WTC11 (cell line): ENCODE results near the gene PPM1E. TPM values are rescaled to one million over a fixed set of nuclear protein-coding genes. Genes with fewer than 3 reads are reported as not detected.

Experiments
- ATAC-seq: fragments of 200-7000 bp; cut with Tn5 transposase; 2 replicates; pipeline ENCODE4 v1.10.0; 2021; ENCODE audit warnings: mild to moderate bottlenecking, moderate library complexity
- CTCF ChIA-PET: fragments of 300-600 bp; sonication (Branson Sonifier 250); formaldehyde crosslinking; loops from one replicate; lab custom pipeline; 2021; ENCODE audit warnings: antibody characterized with exemption; lab: Charles Lee
- POLR2A ChIA-PET: fragments of 350-600 bp; sonication (Branson Sonifier 250); formaldehyde crosslinking; loops from one replicate; lab custom pipeline; 2021; ENCODE audit warnings: antibody characterized with exemption; lab: Charles Lee
- DNase-seq: peaks from one replicate; pipeline ENCODE4 v3.0.0; 2021; ENCODE audit warnings: low spot score
- H3K27ac Mint-ChIP-seq: 2 replicates; pipeline ENCODE4 v1.8.0; 2021; ENCODE audit warnings: mixed read lengths
- H3K27me3 Mint-ChIP-seq: 2 replicates; pipeline ENCODE4 v1.8.0; 2021; ENCODE audit warnings: low read depth, mild to moderate bottlenecking, moderate library complexity, mixed read lengths
- H3K36me3 Mint-ChIP-seq: 2 replicates; pipeline ENCODE4 v1.8.0; 2021; ENCODE audit warnings: mixed read lengths
- H3K4me1 Mint-ChIP-seq: 2 replicates; pipeline ENCODE4 v1.8.0; 2022; ENCODE audit warnings: mixed read lengths
- H3K4me3 Mint-ChIP-seq: 2 replicates; pipeline ENCODE4 v1.8.0; 2021; ENCODE audit warnings: mild to moderate bottlenecking, moderate library complexity, mixed read lengths
- H3K9me3 Mint-ChIP-seq: 2 replicates; pipeline ENCODE4 v1.8.0; 2021; ENCODE audit warnings: mixed read lengths
- ATF1 ChIP-seq: sonication (generic); formaldehyde crosslinking; IDR thresholded peaks from 2 replicates; pipeline ENCODE4 v1.8.1; 2023; ENCODE audit warnings: mild to moderate bottlenecking, moderate library complexity, missing genetic modification reagents
- ATF6 ChIP-seq: sonication (generic); formaldehyde crosslinking; IDR thresholded peaks from 2 replicates; pipeline ENCODE4 v1.8.1; 2023; ENCODE audit warnings: mild to moderate bottlenecking, missing genetic modification reagents
- CREB1 ChIP-seq: sonication (generic); formaldehyde crosslinking; IDR thresholded peaks from 2 replicates; pipeline ENCODE4 v1.8.0; 2023; ENCODE audit warnings: mild to moderate bottlenecking, missing genetic modification reagents
- CTCF ChIP-seq: fragments of 200-600 bp; IDR thresholded peaks from 2 replicates; pipeline ENCODE4 v1.8.0; 2022; ENCODE audit warnings: antibody characterized with exemption
- E2F4 ChIP-seq: sonication (generic); formaldehyde crosslinking; IDR thresholded peaks from 2 replicates; pipeline ENCODE4 v1.8.1; 2022; ENCODE audit warnings: low read depth, mild to moderate bottlenecking, moderate library complexity, missing genetic modification reagents, borderline replicate concordance
- ELF4 ChIP-seq: sonication (generic); formaldehyde crosslinking; IDR thresholded peaks from 2 replicates; pipeline ENCODE4 v1.8.1; 2022; ENCODE audit warnings: low read depth, mild to moderate bottlenecking, moderate library complexity, missing genetic modification reagents
- FOXP1 ChIP-seq: sonication (generic); formaldehyde crosslinking; IDR thresholded peaks from 2 replicates; pipeline ENCODE4 v1.8.0; 2022; ENCODE audit warnings: missing genetic modification reagents, mild to moderate bottlenecking, moderate library complexity, borderline replicate concordance
- FOXP4 ChIP-seq: sonication (generic); formaldehyde crosslinking; IDR thresholded peaks from 2 replicates; pipeline ENCODE4 v1.8.0; 2022; ENCODE audit warnings: mild to moderate bottlenecking, missing genetic modification reagents
- GRHL2 ChIP-seq: fragments of 250-450 bp; sonication (Bioruptor Pico); IDR thresholded peaks from 2 replicates; pipeline ENCODE4 v1.8.0; 2022; ENCODE audit warnings: mild to moderate bottlenecking, moderate library complexity; ENCODE audit not compliant: insufficient replicate concordance, severe bottlenecking
- HMGXB4 ChIP-seq: sonication (generic); formaldehyde crosslinking; IDR thresholded peaks from 2 replicates; pipeline ENCODE4 v1.8.1; 2023; ENCODE audit warnings: mild to moderate bottlenecking, moderate library complexity, missing genetic modification reagents
- MAX ChIP-seq: sonication (generic); formaldehyde crosslinking; IDR thresholded peaks from 2 replicates; pipeline ENCODE4 v1.8.0; 2022; ENCODE audit warnings: mild to moderate bottlenecking, missing genetic modification reagents
- MXD4 ChIP-seq: fragments of 250-450 bp; sonication (Bioruptor Pico); IDR thresholded peaks from 2 replicates; pipeline ENCODE4 v1.8.0; 2021; ENCODE audit warnings: mild to moderate bottlenecking, moderate library complexity, borderline replicate concordance
- NFATC4 ChIP-seq: fragments of 250-450 bp; sonication (Bioruptor Pico); IDR thresholded peaks from 2 replicates; pipeline ENCODE4 v1.9.0; 2021; ENCODE audit warnings: mild to moderate bottlenecking
- NR2C2 ChIP-seq: sonication (generic); formaldehyde crosslinking; IDR thresholded peaks from 2 replicates; pipeline ENCODE4 v1.8.0; 2022; ENCODE audit warnings: mild to moderate bottlenecking, missing genetic modification reagents
- PREB ChIP-seq: sonication (generic); formaldehyde crosslinking; IDR thresholded peaks from 2 replicates; pipeline ENCODE4 v1.8.1; 2022; ENCODE audit warnings: mild to moderate bottlenecking, missing genetic modification reagents, moderate library complexity, borderline replicate concordance
- RELA ChIP-seq: sonication (generic); formaldehyde crosslinking; IDR thresholded peaks from 2 replicates; pipeline ENCODE4 v1.8.1; 2022; ENCODE audit warnings: missing genetic modification reagents, mild to moderate bottlenecking, borderline replicate concordance
- TCF7 ChIP-seq: sonication (generic); formaldehyde crosslinking; IDR thresholded peaks from 2 replicates; pipeline ENCODE4 v1.8.0; 2022; ENCODE audit warnings: mild to moderate bottlenecking, low read depth, missing genetic modification reagents, moderate library complexity
- TP53 ChIP-seq: sonication (generic); formaldehyde crosslinking; IDR thresholded peaks from 2 replicates; pipeline ENCODE4 v1.8.1; 2023; ENCODE audit warnings: mild to moderate bottlenecking, missing genetic modification reagents
- USF1 ChIP-seq: sonication (generic); formaldehyde crosslinking; IDR thresholded peaks from 2 replicates; pipeline ENCODE4 v1.8.0; 2022; ENCODE audit warnings: mild to moderate bottlenecking, missing genetic modification reagents
- ZNF138 ChIP-seq: sonication (generic); formaldehyde crosslinking; conservative IDR thresholded peaks from 2 replicates; pipeline ENCODE4 v1.8.1; 2022; ENCODE audit warnings: mild to moderate bottlenecking, moderate library complexity, missing genetic modification reagents
- ZNF232 ChIP-seq: sonication (generic); formaldehyde crosslinking; IDR thresholded peaks from 2 replicates; pipeline ENCODE4 v1.8.0; 2022; ENCODE audit warnings: mild to moderate bottlenecking, missing genetic modification reagents
- ZNF423 ChIP-seq: fragments of 250-450 bp; sonication (Bioruptor Pico); IDR thresholded peaks from 2 replicates; pipeline ENCODE4 v2.1.2; 2022; ENCODE audit warnings: mild to moderate bottlenecking, moderate library complexity
- total RNA-seq: library from RNA; stranded (reverse); gene quantifications from 3 replicates; pipeline ENCODE4 v1.2.3, GENCODE V29; 2021

PPM1E gene
- total RNA-seq, 1 experiment from 2014 or later = 8.1 TPM

GRCh38 chr17:58944166-58944565 is 188.5 kb downstream of the PPM1E start (continued):
- no peak for TF ChIP-seq FOXP4 (CRISPR knock-in tag)
- TF ChIP-seq CTCF = no peak
- TF ChIP-seq NFATC4 (CRISPR knock-in tag) = no peak
- TF ChIP-seq TP53 = no peak
- TF ChIP-seq FOXP1 = no peak
- no peak for TF ChIP-seq USF1 (CRISPR knock-in tag)
- no peak for TF ChIP-seq TCF7
- TF ChIP-seq MXD4 = no peak

- no peak for TF ChIP-seq ZNF423 (CRISPR knock-in tag)
- TF ChIP-seq GRHL2 (CRISPR knock-in tag) = no peak
- no peak for TF ChIP-seq PREB (CRISPR knock-in tag)
- no peak for TF ChIP-seq NR2C2 (CRISPR knock-in tag)
- TF ChIP-seq ELF4 (CRISPR knock-in tag) = no peak
- no peak for TF ChIP-seq RELA
- TF ChIP-seq CREB1 (CRISPR knock-in tag) = no peak
- no peak for TF ChIP-seq ZNF232 (CRISPR knock-in tag)
- no peak for TF ChIP-seq FOXP4 (CRISPR knock-in tag)
- TF ChIP-seq ZNF138 (CRISPR knock-in tag) = no peak
- TF ChIP-seq MAX (CRISPR knock-in tag) = no peak
- TF ChIP-seq ATF6 = no peak
- TF ChIP-seq ATF1 (CRISPR knock-in tag) = no peak
- no peak for TF ChIP-seq E2F4
- no peak for TF ChIP-seq NFATC4 (CRISPR knock-in tag)
- TF ChIP-seq HMGXB4 = no peak
- no peak for TF ChIP-seq FOXP1
- TF ChIP-seq TCF7 = no peak
- no peak for DNase-seq
- POLR2A ChIA-PET = no interaction called here
- Mint-ChIP-seq H3K36me3 (peaks cover 23% of the 10 kb centered on the region), H3K27me3 (no peaks in the 10 kb centered on the region; the same call in 1 of the 2 replicates), H3K4me3 (no peak overlapping the region), H3K9me3 (peaks cover 30% of the 10 kb centered on the region), H3K4me1 (no peaks in the 10 kb centered on the region), H3K27ac (no peak overlapping the region)
- CTCF ChIA-PET = interaction anchor here (1.9 kb wide), 1 partner anchor 58 kb away, joined by 4 read pairs; no protein-coding TSS in a partner anchor
- ATAC-seq = no peak
Measured at GRCh38 chr17:58947411-58947810, 191.8 kb downstream of the PPM1E start.
